Measurements from ENCODE around the gene APOL5.
"Not testable (repeated sequence)": the region's sequence is repeated elsewhere in the genome, so short reads cannot be mapped to it uniquely, and the experiment has no call there.

Gene APOL5, protein sequence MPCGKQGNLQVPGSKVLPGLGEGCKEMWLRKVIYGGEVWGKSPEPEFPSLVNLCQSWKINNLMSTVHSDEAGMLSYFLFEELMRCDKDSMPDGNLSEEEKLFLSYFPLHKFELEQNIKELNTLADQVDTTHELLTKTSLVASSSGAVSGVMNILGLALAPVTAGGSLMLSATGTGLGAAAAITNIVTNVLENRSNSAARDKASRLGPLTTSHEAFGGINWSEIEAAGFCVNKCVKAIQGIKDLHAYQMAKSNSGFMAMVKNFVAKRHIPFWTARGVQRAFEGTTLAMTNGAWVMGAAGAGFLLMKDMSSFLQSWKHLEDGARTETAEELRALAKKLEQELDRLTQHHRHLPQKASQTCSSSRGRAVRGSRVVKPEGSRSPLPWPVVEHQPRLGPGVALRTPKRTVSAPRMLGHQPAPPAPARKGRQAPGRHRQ
- long read RNA-seq = 0 reads

- DNase-seq (ENCODE audit: low read depth in 1 of 2, low spot score in 1 of 2) = no peak
- TF ChIP-seq SPI1 (IDR thresholded peaks at IDR 0.05; ENCODE audit: borderline replicate concordance, low read depth) (no peak), REST (IDR thresholded peaks at IDR 0.05; ENCODE audit: insufficient replicate concordance, low read depth) (no peak), GABPA (IDR thresholded peaks at IDR 0.05; ENCODE audit: low read depth) (no peak), POLR2AphosphoS5 (IDR thresholded peaks at IDR 0.05; ENCODE audit: low read depth) (no peak)
- TF ChIP-seq, protein P1, sequence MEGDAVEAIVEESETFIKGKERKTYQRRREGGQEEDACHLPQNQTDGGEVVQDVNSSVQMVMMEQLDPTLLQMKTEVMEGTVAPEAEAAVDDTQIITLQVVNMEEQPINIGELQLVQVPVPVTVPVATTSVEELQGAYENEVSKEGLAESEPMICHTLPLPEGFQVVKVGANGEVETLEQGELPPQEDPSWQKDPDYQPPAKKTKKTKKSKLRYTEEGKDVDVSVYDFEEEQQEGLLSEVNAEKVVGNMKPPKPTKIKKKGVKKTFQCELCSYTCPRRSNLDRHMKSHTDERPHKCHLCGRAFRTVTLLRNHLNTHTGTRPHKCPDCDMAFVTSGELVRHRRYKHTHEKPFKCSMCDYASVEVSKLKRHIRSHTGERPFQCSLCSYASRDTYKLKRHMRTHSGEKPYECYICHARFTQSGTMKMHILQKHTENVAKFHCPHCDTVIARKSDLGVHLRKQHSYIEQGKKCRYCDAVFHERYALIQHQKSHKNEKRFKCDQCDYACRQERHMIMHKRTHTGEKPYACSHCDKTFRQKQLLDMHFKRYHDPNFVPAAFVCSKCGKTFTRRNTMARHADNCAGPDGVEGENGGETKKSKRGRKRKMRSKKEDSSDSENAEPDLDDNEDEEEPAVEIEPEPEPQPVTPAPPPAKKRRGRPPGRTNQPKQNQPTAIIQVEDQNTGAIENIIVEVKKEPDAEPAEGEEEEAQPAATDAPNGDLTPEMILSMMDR (IDR thresholded peaks at IDR 0.05; ENCODE audit: insufficient read depth, low read length) = no peak
- Histone ChIP-seq H3K27me3 (ENCODE audit: insufficient read depth, poor library complexity, severe bottlenecking) (no peaks in the 10 kb centered on the region), H3K27ac (replicated peaks) (no peak within 1 kb of the TSS), H3K4me3 (replicated peaks; ENCODE audit: insufficient read depth, low read length) (no peak within 1 kb of the TSS)
Observed at GRCh38 chr22:35717572-35717971, at the start of gene APOL5. Gene APOL5 (plus strand): TSS chr22:35717872. CDS start chr22:35717872, 0 bp downstream.

- no peak for DNase-seq (ENCODE audit: low read depth in 1 of 2, low spot score in 1 of 2)
- TF ChIP-seq GABPA (IDR thresholded peaks at IDR 0.05; ENCODE audit: low read depth) = no peak
- TF ChIP-seq, protein P1 (IDR thresholded peaks at IDR 0.05; ENCODE audit: insufficient read depth, low read length) = no peak
- TF ChIP-seq SPI1 (IDR thresholded peaks at IDR 0.05; ENCODE audit: borderline replicate concordance, low read depth) = no peak
- TF ChIP-seq REST (IDR thresholded peaks at IDR 0.05; ENCODE audit: insufficient replicate concordance, low read depth) = no peak
- no peak for TF ChIP-seq POLR2AphosphoS5 (IDR thresholded peaks at IDR 0.05; ENCODE audit: low read depth)
- Histone ChIP-seq H3K4me3 (replicated peaks; ENCODE audit: insufficient read depth, low read length) (no peak overlapping the region), H3K27ac (replicated peaks) (no peak overlapping the region), H3K27me3 (ENCODE audit: insufficient read depth, poor library complexity, severe bottlenecking) (peaks cover 2% of the 10 kb centered on the region)
Observed at GRCh38 chr22:35674335-35674734, 43.3 kb upstream of the APOL5 start.

- not testable (repeated sequence) for H3K4me3 ChIP-seq (replicated peaks; ENCODE audit: insufficient read depth, low read length); H3K27me3 ChIP-seq (ENCODE audit: insufficient read depth, poor library complexity, severe bottlenecking); H3K27ac ChIP-seq (replicated peaks); DNase-seq (ENCODE audit: low read depth in 1 of 2, low spot score in 1 of 2)
Observed at GRCh38 chr22:35676065-35676464, 41.6 kb upstream of the APOL5 start.

GRCh38 chr22:35677460-35678187 lies 40.0 kb upstream of the APOL5 start:
- no peak for DNase-seq (ENCODE audit: low read depth in 1 of 2, low spot score in 1 of 2)
- Histone ChIP-seq H3K27me3 (ENCODE audit: insufficient read depth, poor library complexity, severe bottlenecking) (peaks cover 2% of the 10 kb centered on the region), H3K27ac (replicated peaks) (no peak overlapping the region), H3K4me3 (replicated peaks; ENCODE audit: insufficient read depth, low read length) (no peak overlapping the region)
- TF ChIP-seq SPI1 (IDR thresholded peaks at IDR 0.05; ENCODE audit: borderline replicate concordance, low read depth) (no peak), POLR2AphosphoS5 (IDR thresholded peaks at IDR 0.05; ENCODE audit: low read depth) (no peak), GABPA (IDR thresholded peaks at IDR 0.05; ENCODE audit: low read depth) (no peak), REST (IDR thresholded peaks at IDR 0.05; ENCODE audit: insufficient replicate concordance, low read depth) (no peak)
- TF ChIP-seq, protein P1 (IDR thresholded peaks at IDR 0.05; ENCODE audit: insufficient read depth, low read length) = no peak

Data from HL-60 (cell line).